ENCODE data around the gene PCTP. TPM values are rescaled to one million over a fixed set of nuclear protein-coding genes. Genes with fewer than 3 reads are reported as not detected.

Gene PCTP
- total RNA-seq, 1 donor from 2014 or later: 17.8 TPM

- Histone ChIP-seq H3K27ac (no peak overlapping the region), H3K9me3 (no peaks in the 10 kb centered on the region), H3K4me1 (peaks cover 0 to 8% of the 10 kb centered on the region in 2 donors), H3K36me3 (no peaks in the 10 kb centered on the region), H3K4me3 (no peak overlapping the region), H3K27me3 (no peaks in the 10 kb centered on the region)
- no peak for DNase-seq (ENCODE audit: low spot score in 2 of 2)
- intact Hi-C loops (cut with DNase I): no loop called here
- TF ChIP-seq CTCF (IDR thresholded peaks at IDR 0.05): no peak
Measured at GRCh38 chr17:55708175-55708974, 42.5 kb upstream of the PCTP start.

- intact Hi-C loops (cut with DNase I): no loop called here
- H3K4me3 ChIP-seq: peak overlapping the region; percentile 17 to 51
- no peaks in the 10 kb centered on the region for H3K36me3 ChIP-seq
- DNase-seq (ENCODE audit: low spot score in 2 of 2): no peak
- no peak for TF ChIP-seq CTCF (IDR thresholded peaks at IDR 0.05)
- H3K9me3 ChIP-seq: no peaks in the 10 kb centered on the region
- no peaks in the 10 kb centered on the region for H3K27me3 ChIP-seq
- peak overlapping the region; percentile 44 to 74 for H3K27ac ChIP-seq
- H3K4me1 ChIP-seq: peaks cover 0 to 8% of the 10 kb centered on the region in 2 donors
Measured at GRCh38 chr17:55709440-55709839, 41.4 kb upstream of the PCTP start.

GRCh38 chr17:55709984-55710383 is 40.9 kb upstream of the PCTP start:
- no peak for TF ChIP-seq CTCF (IDR thresholded peaks at IDR 0.05)
- Histone ChIP-seq H3K9me3 (no peaks in the 10 kb centered on the region), H3K4me3 (peak overlapping the region; percentile 17 to 51), H3K36me3 (no peaks in the 10 kb centered on the region), H3K4me1 (peaks cover 0 to 8% of the 10 kb centered on the region in 2 donors), H3K27me3 (no peaks in the 10 kb centered on the region), H3K27ac (peak overlapping the region; percentile 44 to 74)
- intact Hi-C loops (cut with DNase I): no loop called here
- peak in 1 of 2 donors; percentile 67 for DNase-seq (ENCODE audit: low spot score in 2 of 2)

- Histone ChIP-seq H3K27ac (peak overlapping the region; percentile 44 to 74), H3K27me3 (no peaks in the 10 kb centered on the region), H3K4me1 (peaks cover 0 to 8% of the 10 kb centered on the region in 2 donors), H3K36me3 (no peaks in the 10 kb centered on the region), H3K9me3 (no peaks in the 10 kb centered on the region), H3K4me3 (no peak overlapping the region)
- TF ChIP-seq CTCF (IDR thresholded peaks at IDR 0.05): no peak
- intact Hi-C loops (cut with DNase I): no loop called here
- no peak for DNase-seq (ENCODE audit: low spot score in 2 of 2)
Measured at GRCh38 chr17:55710410-55710809, 40.4 kb upstream of the PCTP start.

- peak overlapping the region; percentile 44 to 74 for H3K27ac ChIP-seq
- no peaks in the 10 kb centered on the region for H3K36me3 ChIP-seq
- TF ChIP-seq CTCF (IDR thresholded peaks at IDR 0.05): no peak
- H3K9me3 ChIP-seq: no peaks in the 10 kb centered on the region
- H3K27me3 ChIP-seq: no peaks in the 10 kb centered on the region
- peaks cover 0 to 8% of the 10 kb centered on the region in 2 donors for H3K4me1 ChIP-seq
- no peak for DNase-seq (ENCODE audit: low spot score in 2 of 2)
- no peak overlapping the region for H3K4me3 ChIP-seq
- intact Hi-C loops (cut with DNase I): no loop called here
Measured at GRCh38 chr17:55710829-55711496, 39.9 kb upstream of the PCTP start.
